Gastrocnemius medialis (tissue), 4 donors: ENCODE data around the gene HERC6. TPM values are rescaled to one million over a fixed set of nuclear protein-coding genes. Genes with fewer than 3 reads are reported as not detected.
"Not testable (repeated sequence)": the region's sequence is repeated elsewhere in the genome, so short reads cannot be mapped to it uniquely, and the experiment has no call there.

Source experiments
- ATAC-seq, 2 donors: fragments of 150-250 bp; one replicate each; pipeline ENCODE4 v1.9.1; 2016
- DNase-seq, 2 donors: peaks; one replicate each; pipeline ENCODE4 v3.0.0-alpha.2; 2019
- H3K27ac ChIP-seq, 4 donors: fragments of 200-600 bp; sonication (generic); 1 replicate in 1 of 4; 2 replicates in 3 of 4; pipeline ENCODE4 v1.5.1; 2016 to 2018; ENCODE audit warnings: mild to moderate bottlenecking in 2 of 4, moderate library complexity in 1 of 4
- H3K27me3 ChIP-seq, 3 donors: fragments of 200-600 bp; sonication (generic) in 2 of 3; 1 replicate in 1 of 3; 2 replicates in 2 of 3; pipeline versions ENCODE4 v1.5.1 to v1.6.0; 2016 to 2019; ENCODE audit warnings: mild to moderate bottlenecking in 1 of 3, moderate library complexity in 1 of 3
- H3K36me3 ChIP-seq, 2 donors: fragments of 200-600 bp; sonication (generic) in 1 of 2; one replicate each; pipeline ENCODE4 v1.5.1; 2017 to 2018
- H3K4me1 ChIP-seq, 2 donors: fragments of 200-600 bp; sonication (generic) in 1 of 2; one replicate each; pipeline ENCODE4 v1.5.1; 2016 to 2017; ENCODE audit warnings: mild to moderate bottlenecking in 2 of 2
- H3K4me3 ChIP-seq, 4 donors: fragments of 200-600 bp; sonication (generic) in 3 of 4; 1 replicate in 1 of 4; 2 replicates in 3 of 4; pipeline ENCODE4 v1.5.1; 2016 to 2019; ENCODE audit warnings: mild to moderate bottlenecking in 2 of 4
- H3K9me3 ChIP-seq, 3 donors: fragments of 200-600 bp; sonication (generic) in 2 of 3; 1 replicate in 1 of 3; 2 replicates in 2 of 3; pipeline ENCODE4 v1.5.1; 2016 to 2019
- CTCF ChIP-seq, 5 experiments: fragments of 450-650 bp in 3 of 5; fragments of 200-600 bp in 2 of 5; sonication (generic) in 2 of 5; IDR thresholded peaks in 4 of 5; conservative IDR thresholded peaks in 1 of 5; 1 replicate in 4 of 5; 2 replicates in 1 of 5; pipeline ENCODE4 v1.5.1; 2016 to 2019; ENCODE audit warnings: antibody characterized with exemption in 5 of 5, mild to moderate bottlenecking in 3 of 5, moderate library complexity in 3 of 5
- POLR2A ChIP-seq, 2 donors: fragments of 450-650 bp; IDR thresholded peaks; one replicate each; pipeline ENCODE4 v1.6.1; 2017; ENCODE audit warnings: antibody characterized with exemption in 2 of 2, mild to moderate bottlenecking in 2 of 2, moderate library complexity in 2 of 2
- in situ Hi-C, 4 donors: fragments of 200-750 bp; cut with MboI; loops; one replicate each; pipeline versions ENCODE4 v1.15.0 to v1.8.0; 2017; ENCODE audit warnings: low sequenced_read_pairs in 4 of 4
- intact Hi-C: fragments of 100-400 bp; cut with DNase I; formaldehyde crosslinking; loops from one replicate; pipeline ENCODE4 v1.15.1; 2023; ENCODE audit warnings: low total_unique reads
- total RNA-seq, 4 donors: library from RNA; depleted of rRNA; stranded (reverse); fragments of >200 nt; gene quantifications; one replicate each; pipeline versions ENCODE4 v1.1.0 to v1.2.3, GENCODE V29; 2016

HERC6 gene
- total RNA-seq, 4 donors from 2014 or later, result 0.42 to 1.6 (median 1.0) TPM

- Histone ChIP-seq H3K4me3 (no peak overlapping the region), H3K9me3 (no peaks in the 10 kb centered on the region), H3K27me3 (no peaks in the 10 kb centered on the region), H3K27ac (peak overlapping the region; percentile 84 to 90 (median 88)), H3K36me3 (no peaks in the 10 kb centered on the region), H3K4me1 (peaks cover 9 to 16% of the 10 kb centered on the region in 2 donors)
- intact Hi-C loops, result loop anchor here (1.0 to 5.0 kb wide), 3 partner anchors 44 to 99 kb away; partner anchors contain the start of gene PPM1K
- ATAC-seq (peak; percentile 100), DNase-seq (peak; percentile 55 to 72)
- in situ Hi-C loops, result no loop called here
- TF ChIP-seq CTCF (IDR thresholded peaks at IDR 0.05 in 4 of 5, conservative IDR thresholded peaks at IDR 0.05 in 1 of 5) (no peak), POLR2A (IDR thresholded peaks at IDR 0.05) (peak; percentile 24 to 69)
Observed at GRCh38 chr4:88341227-88342192, 37.1 kb upstream of the HERC6 start.

GRCh38 chr4:88346902-88347301 is 31.8 kb upstream of the HERC6 start:
- H3K9me3 ChIP-seq, H3K4me3 ChIP-seq, ATAC-seq, H3K27ac ChIP-seq, H3K4me1 ChIP-seq, in situ Hi-C loops, DNase-seq, H3K27me3 ChIP-seq, intact Hi-C loops, H3K36me3 ChIP-seq: not testable (repeated sequence)

GRCh38 chr4:88348761-88349160 is 29.9 kb upstream of the HERC6 start:
- H3K4me3 ChIP-seq, in situ Hi-C loops, DNase-seq, H3K36me3 ChIP-seq, H3K4me1 ChIP-seq, intact Hi-C loops, H3K27me3 ChIP-seq, H3K27ac ChIP-seq, ATAC-seq, H3K9me3 ChIP-seq: not testable (repeated sequence)

GRCh38 chr4:88350786-88351185 is 27.9 kb upstream of the HERC6 start:
- ATAC-seq (no peak), DNase-seq (no peak)
- no peaks in the 10 kb centered on the region for H3K9me3 ChIP-seq
- H3K27ac ChIP-seq, result no peak overlapping the region
- no peak overlapping the region for H3K4me3 ChIP-seq
- no peaks in the 10 kb centered on the region for H3K36me3 ChIP-seq
- TF ChIP-seq POLR2A (IDR thresholded peaks at IDR 0.05), result no peak
- TF ChIP-seq CTCF (IDR thresholded peaks at IDR 0.05 in 4 of 5, conservative IDR thresholded peaks at IDR 0.05 in 1 of 5), result no peak
- no peaks in the 10 kb centered on the region for H3K27me3 ChIP-seq
- in situ Hi-C loops (no loop called here), intact Hi-C loops (no loop called here)
- H3K4me1 ChIP-seq, result no peaks in the 10 kb centered on the region

- intact Hi-C loops, result no loop called here
- no peaks in the 10 kb centered on the region for H3K36me3 ChIP-seq
- in situ Hi-C loops, result no loop called here
- no peaks in the 10 kb centered on the region for H3K27me3 ChIP-seq
- no peaks in the 10 kb centered on the region for H3K9me3 ChIP-seq
- no peaks in the 10 kb centered on the region for H3K4me1 ChIP-seq
- TF ChIP-seq POLR2A (IDR thresholded peaks at IDR 0.05) (no peak), CTCF (IDR thresholded peaks at IDR 0.05 in 4 of 5, conservative IDR thresholded peaks at IDR 0.05 in 1 of 5) (no peak)
- no peak overlapping the region for H3K4me3 ChIP-seq
- ATAC-seq (no peak), DNase-seq (no peak)
- H3K27ac ChIP-seq, result no peak overlapping the region
Observed at GRCh38 chr4:88352062-88352740, 26.5 kb upstream of the HERC6 start.
